Muscle layer of colon (tissue), 2 donors: ENCODE results near the gene ATP9A.
"Not testable (repeated sequence)": the region's sequence is repeated elsewhere in the genome, so short reads cannot be mapped to it uniquely, and the experiment has no call there.

Experiments
- H3K27ac ChIP-seq: one replicate; pipeline ENCODE4 v1.7.0; 2013; ENCODE audit warnings: low read depth, mild to moderate bottlenecking, low read length, moderate library complexity
- H3K27me3 ChIP-seq, 2 donors: one replicate each; pipeline ENCODE4 v1.7.0; 2013; ENCODE audit warnings: low read length in 2 of 2, mild to moderate bottlenecking in 2 of 2; ENCODE audit not compliant: insufficient read depth in 2 of 2, control insufficient read depth in 1 of 2
- H3K36me3 ChIP-seq: one replicate; pipeline ENCODE4 v1.7.0; 2013; ENCODE audit warnings: mild to moderate bottlenecking, low read length; ENCODE audit not compliant: insufficient read depth
- H3K4me1 ChIP-seq: one replicate; pipeline ENCODE4 v1.7.0; 2013; ENCODE audit warnings: mild to moderate bottlenecking, low read length; ENCODE audit not compliant: insufficient read depth
- H3K4me3 ChIP-seq, 2 donors: one replicate each; pipeline ENCODE4 v1.7.0; 2013; ENCODE audit warnings: low read length in 2 of 2, low read depth in 1 of 2, mild to moderate bottlenecking in 1 of 2, moderate library complexity in 1 of 2
- H3K9ac ChIP-seq: one replicate; pipeline ENCODE4 v1.7.0; 2013; ENCODE audit warnings: low read length
- H3K9me3 ChIP-seq: one replicate; pipeline ENCODE4 v1.7.0; 2013; ENCODE audit warnings: mild to moderate bottlenecking, low read length
- donor health status: abdominal sarcoma.
- donor health status: Adenocarcinoma of cecum.

Gene ATP9A

GRCh38 chr20:51733070-51733469 is 35.1 kb downstream of the ATP9A start:
- Histone ChIP-seq H3K4me1 (peaks cover 13% of the 10 kb centered on the region), H3K9me3 (no peaks in the 10 kb centered on the region), H3K36me3 (no peaks in the 10 kb centered on the region), H3K27me3 (no peaks in the 10 kb centered on the region), H3K27ac (no peak overlapping the region), H3K4me3 (no peak overlapping the region), H3K9ac (no peak overlapping the region)

GRCh38 chr20:51732096-51732791 is 35.9 kb downstream of the ATP9A start:
- no peak overlapping the region for H3K27ac ChIP-seq
- peak overlapping the region in 1 of 2 donors; percentile 4 for H3K4me3 ChIP-seq
- H3K9ac ChIP-seq = no peak overlapping the region
- H3K27me3 ChIP-seq = no peaks in the 10 kb centered on the region
- no peaks in the 10 kb centered on the region for H3K36me3 ChIP-seq
- H3K4me1 ChIP-seq = peaks cover 13% of the 10 kb centered on the region
- H3K9me3 ChIP-seq = no peaks in the 10 kb centered on the region

- peak overlapping the region in 1 of 2 donors; percentile 4 for H3K4me3 ChIP-seq
- no peak overlapping the region for H3K27ac ChIP-seq
- no peaks in the 10 kb centered on the region for H3K9me3 ChIP-seq
- H3K9ac ChIP-seq = no peak overlapping the region
- H3K4me1 ChIP-seq = peaks cover 13% of the 10 kb centered on the region
- no peaks in the 10 kb centered on the region for H3K36me3 ChIP-seq
- H3K27me3 ChIP-seq = no peaks in the 10 kb centered on the region
Measured at GRCh38 chr20:51731731-51732095, 36.5 kb downstream of the ATP9A start.

- H3K27ac ChIP-seq = no peak overlapping the region
- H3K4me3 ChIP-seq = no peak overlapping the region
- no peak overlapping the region for H3K9ac ChIP-seq
- H3K9me3 ChIP-seq = no peaks in the 10 kb centered on the region
- H3K36me3 ChIP-seq = peaks cover under 1% of the 10 kb centered on the region
- H3K27me3 ChIP-seq = no peaks in the 10 kb centered on the region
- peaks cover 13% of the 10 kb centered on the region for H3K4me1 ChIP-seq
Measured at GRCh38 chr20:51729771-51730170, 38.4 kb downstream of the ATP9A start.

GRCh38 chr20:51728737-51729136 is 39.5 kb downstream of the ATP9A start:
- Histone ChIP-seq H3K4me3 (no peak overlapping the region), H3K27ac (no peak overlapping the region), H3K9me3 (no peaks in the 10 kb centered on the region), H3K9ac (no peak overlapping the region), H3K4me1 (peaks cover 13% of the 10 kb centered on the region), H3K27me3 (no peaks in the 10 kb centered on the region), H3K36me3 (peaks cover 7% of the 10 kb centered on the region)

- Histone ChIP-seq H3K36me3 (peaks cover 7% of the 10 kb centered on the region), H3K4me3 (no peak overlapping the region), H3K4me1 (peaks cover 13% of the 10 kb centered on the region)
Measured at GRCh38 chr20:51727872-51728271, 40.3 kb downstream of the ATP9A start.

GRCh38 chr20:51725584-51726176 is 42.5 kb downstream of the ATP9A start:
- Histone ChIP-seq H3K9ac (no peak overlapping the region), H3K4me3 (no peak overlapping the region), H3K9me3 (no peaks in the 10 kb centered on the region), H3K4me1 (no peaks in the 10 kb centered on the region), H3K27ac (no peak overlapping the region), H3K27me3 (no peaks in the 10 kb centered on the region), H3K36me3 (peaks cover 7% of the 10 kb centered on the region)

More at GRCh38 chr20:51727872-51728271, 40.3 kb downstream of the ATP9A start:
- Histone ChIP-seq H3K9ac (no peak overlapping the region), H3K9me3 (no peaks in the 10 kb centered on the region), H3K27me3 (no peaks in the 10 kb centered on the region), H3K27ac (no peak overlapping the region)

- H3K27me3 ChIP-seq, H3K9ac ChIP-seq, H3K36me3 ChIP-seq: not testable (repeated sequence)
Measured at GRCh38 chr20:51723026-51723425, 45.2 kb downstream of the ATP9A start.

GRCh38 chr20:51722246-51722645 is 45.9 kb downstream of the ATP9A start:
- H3K27ac ChIP-seq, H3K36me3 ChIP-seq, H3K4me1 ChIP-seq, H3K9me3 ChIP-seq, H3K4me3 ChIP-seq, H3K9ac ChIP-seq, H3K27me3 ChIP-seq: not testable (repeated sequence)

More at GRCh38 chr20:51723026-51723425, 45.2 kb downstream of the ATP9A start:
- H3K27ac ChIP-seq, H3K4me1 ChIP-seq, H3K4me3 ChIP-seq, H3K9me3 ChIP-seq: not testable (repeated sequence)

- Histone ChIP-seq H3K4me1 (no peaks in the 10 kb centered on the region), H3K36me3 (peaks cover 7% of the 10 kb centered on the region), H3K27ac (no peak overlapping the region), H3K4me3 (no peak overlapping the region), H3K9ac (no peak overlapping the region), H3K27me3 (no peaks in the 10 kb centered on the region), H3K9me3 (no peaks in the 10 kb centered on the region)
Measured at GRCh38 chr20:51720854-51721253, 47.3 kb downstream of the ATP9A start.

- Histone ChIP-seq H3K36me3 (peaks cover 7% of the 10 kb centered on the region), H3K27ac (no peak overlapping the region), H3K4me1 (no peaks in the 10 kb centered on the region), H3K4me3 (no peak overlapping the region), H3K9ac (no peak overlapping the region), H3K9me3 (no peaks in the 10 kb centered on the region), H3K27me3 (no peaks in the 10 kb centered on the region)
Measured at GRCh38 chr20:51720384-51720783, 47.8 kb downstream of the ATP9A start.

- H3K9me3 ChIP-seq = no peaks in the 10 kb centered on the region
- no peak overlapping the region for H3K4me3 ChIP-seq
- H3K27me3 ChIP-seq = no peaks in the 10 kb centered on the region
- H3K9ac ChIP-seq = no peak overlapping the region
- peaks cover 6% of the 10 kb centered on the region for H3K36me3 ChIP-seq
- H3K27ac ChIP-seq = no peak overlapping the region
- H3K4me1 ChIP-seq = no peaks in the 10 kb centered on the region
Measured at GRCh38 chr20:51715856-51716185, 52.4 kb downstream of the ATP9A start.
